Glomerular visceral epithelial cell (primary cell): ENCODE results near the gene SERINC5.
"Not testable (repeated sequence)": the region's sequence is repeated elsewhere in the genome, so short reads cannot be mapped to it uniquely, and the experiment has no call there.

ENCODE experiments used
- DNase-seq: peaks from one replicate; pipeline ENCODE4 v3.0.0-alpha.2; 2016; ENCODE audit errors: extremely low spot score

Gene SERINC5

DNA sequence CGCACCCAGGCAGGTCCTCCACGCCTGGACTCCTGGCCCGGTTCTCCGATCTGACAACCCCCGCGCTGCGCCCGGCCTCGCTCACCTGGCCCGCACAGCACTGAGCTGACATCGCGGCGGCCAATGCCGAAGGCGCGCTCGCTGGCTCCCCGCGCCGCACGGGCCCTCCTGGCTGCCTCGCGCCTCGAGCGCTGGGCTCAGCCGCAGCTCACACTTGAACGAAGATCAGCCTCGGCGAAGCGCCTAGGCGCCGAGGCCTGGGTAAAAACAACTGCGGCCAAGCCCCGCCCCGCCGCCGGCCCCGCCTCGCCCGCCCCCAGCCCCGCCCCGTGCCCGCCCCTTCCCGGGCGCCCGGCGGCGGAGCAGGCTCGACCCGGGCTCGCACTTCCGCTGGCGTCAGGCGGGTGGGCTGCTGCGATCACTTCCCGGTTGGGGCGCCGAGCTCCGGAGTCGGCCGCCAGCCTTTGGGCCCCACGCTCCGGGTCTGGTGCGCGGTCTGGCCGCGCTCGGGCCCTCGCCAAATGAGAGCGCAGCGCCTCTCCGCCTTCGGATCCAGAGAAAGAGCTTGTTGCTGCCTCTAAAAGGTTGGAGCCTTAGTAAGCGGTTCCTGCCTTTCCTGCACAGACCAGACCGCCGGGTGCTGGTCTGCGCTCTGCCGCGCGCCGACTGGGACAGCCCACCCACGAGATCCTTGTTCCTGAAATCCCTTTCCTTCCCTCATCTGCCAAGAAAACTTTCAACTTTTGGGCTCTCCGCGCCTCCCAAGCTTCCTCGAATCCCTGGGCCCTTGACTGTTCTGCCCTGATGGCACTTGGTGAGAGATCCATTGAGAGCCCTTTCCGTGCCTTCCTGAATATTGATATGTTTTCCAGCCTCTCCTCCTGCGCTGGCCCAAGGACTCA is at the start of gene SERINC5:
SERINC5 (minus strand) TSS at position 238 of the 902 bp plus-strand sequence; CDS start at position 112, 126 bp downstream.
- peak; percentile 86 for DNase-seq

DNA sequence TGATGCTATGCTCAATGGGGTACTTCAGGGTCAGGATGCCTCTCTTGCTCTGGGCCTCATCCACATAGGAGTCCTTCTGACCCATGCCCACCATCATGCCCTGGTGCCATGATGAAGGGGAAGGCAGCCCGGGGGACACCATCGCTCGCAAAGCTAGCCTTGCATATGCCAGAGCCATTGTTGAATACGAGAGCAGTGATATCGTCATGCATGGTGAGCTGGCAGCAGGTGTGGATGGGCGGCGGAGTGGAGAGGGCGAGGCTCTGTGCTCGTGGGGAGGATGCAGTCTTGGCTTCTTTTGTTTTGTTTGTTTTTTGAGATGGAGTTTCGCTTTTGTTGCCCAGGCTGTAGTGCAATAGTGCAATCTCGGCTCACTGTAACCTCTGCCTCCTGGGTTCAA is 46.8 kb upstream of the SERINC5 start:
- DNase-seq = no peak

DNA sequence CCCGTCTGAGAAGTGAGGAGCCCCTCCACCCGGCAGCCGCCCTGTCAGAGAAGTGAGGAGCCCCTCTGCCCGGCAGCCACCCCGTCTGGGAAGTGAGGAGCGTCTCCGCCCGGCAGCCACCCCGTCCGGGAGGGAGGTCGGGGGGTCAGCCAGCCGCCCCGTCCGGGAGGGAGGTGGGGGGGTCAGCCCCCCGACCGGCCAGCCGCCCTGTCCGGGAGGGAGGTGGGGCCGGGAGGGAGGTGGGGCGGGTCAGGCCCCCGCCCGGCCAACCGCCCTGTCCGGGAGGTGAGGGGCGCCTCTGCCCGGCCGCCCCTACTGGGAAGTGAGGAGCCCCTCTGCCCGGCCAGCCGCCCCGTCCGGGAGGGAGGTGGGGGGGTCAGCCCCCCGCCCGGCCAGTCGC is 45.5 kb upstream of the SERINC5 start:
- not testable (repeated sequence) for DNase-seq

DNA sequence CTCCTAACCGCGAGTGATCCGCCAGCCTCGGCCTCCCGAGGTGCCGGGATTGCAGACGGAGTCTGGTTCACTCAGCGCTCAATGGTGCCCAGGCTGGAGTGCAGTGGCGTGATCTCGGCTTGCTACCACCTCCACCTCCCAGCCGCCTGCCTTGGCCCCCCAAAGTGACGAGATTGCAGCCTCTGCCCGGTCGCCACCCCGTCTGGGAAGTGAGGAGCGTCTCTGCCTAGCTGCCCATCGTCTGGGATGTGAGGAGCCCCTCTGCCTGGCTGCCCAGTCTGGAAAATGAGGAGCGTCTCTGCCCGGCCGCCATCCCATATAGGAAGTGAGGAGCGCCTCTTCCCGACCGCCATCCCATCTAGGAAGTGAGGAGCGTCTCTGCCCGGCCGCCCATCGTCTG is 44.9 kb upstream of the SERINC5 start:
- not testable (repeated sequence) for DNase-seq

DNA sequence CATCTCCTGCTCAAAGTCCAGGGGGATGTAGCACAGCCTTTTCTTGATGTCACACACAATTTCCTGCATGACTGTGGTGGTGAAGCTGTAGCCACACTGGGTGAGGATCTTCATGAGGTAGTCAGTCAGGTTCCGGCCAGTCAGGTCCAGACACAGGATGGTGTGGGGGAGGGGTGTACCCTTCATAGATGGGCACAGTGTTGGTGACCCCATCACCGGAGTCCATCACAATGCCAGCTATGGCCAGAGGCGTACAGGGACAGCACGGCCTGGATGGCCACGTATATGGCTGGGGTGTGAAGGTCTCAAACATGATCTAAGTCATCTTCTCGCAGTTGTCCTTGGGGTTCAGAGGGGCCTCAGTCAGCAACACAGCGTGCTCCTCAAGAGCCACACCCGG is 44.3 kb upstream of the SERINC5 start:
- DNase-seq = no peak

DNA sequence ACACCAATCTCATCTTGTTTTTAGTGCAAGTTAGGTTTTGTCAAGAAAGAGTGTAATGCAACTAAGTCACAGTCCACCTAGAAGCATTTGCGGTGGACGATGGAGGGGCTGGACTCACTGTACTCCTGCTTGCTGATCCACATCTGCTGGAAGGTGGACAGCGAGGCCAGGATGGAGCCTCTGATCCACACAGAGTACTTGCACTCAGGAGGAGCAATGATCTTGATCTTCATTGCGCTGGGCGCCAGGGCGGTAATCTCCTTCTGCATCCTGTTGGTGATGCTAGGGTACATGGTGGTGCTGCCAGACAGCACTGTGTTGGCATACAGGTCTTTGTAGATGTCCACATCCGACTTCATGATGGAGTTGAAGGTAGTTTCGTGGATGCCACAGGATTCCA is 43.8 kb upstream of the SERINC5 start:
- DNase-seq = no peak

DNA sequence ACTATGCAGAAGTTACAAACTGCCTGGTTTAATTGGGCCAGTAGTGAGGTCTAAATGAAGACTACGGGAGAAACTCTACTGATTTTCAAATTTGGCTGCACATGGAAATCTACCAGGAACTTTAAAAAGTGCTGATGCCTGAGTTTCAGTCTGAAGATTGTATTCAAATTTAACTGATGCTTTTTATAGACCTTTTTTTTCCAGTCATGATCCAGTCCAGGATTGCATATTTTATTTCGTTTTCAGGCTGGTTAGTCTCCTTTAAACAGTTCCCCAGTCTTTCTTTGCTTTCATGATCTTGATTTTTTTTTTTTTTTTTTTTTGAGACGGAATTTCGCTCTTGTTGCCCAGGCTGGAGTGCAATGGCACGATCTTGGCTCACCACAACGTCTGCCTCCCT is 40.3 kb upstream of the SERINC5 start:
- DNase-seq = no peak

DNA sequence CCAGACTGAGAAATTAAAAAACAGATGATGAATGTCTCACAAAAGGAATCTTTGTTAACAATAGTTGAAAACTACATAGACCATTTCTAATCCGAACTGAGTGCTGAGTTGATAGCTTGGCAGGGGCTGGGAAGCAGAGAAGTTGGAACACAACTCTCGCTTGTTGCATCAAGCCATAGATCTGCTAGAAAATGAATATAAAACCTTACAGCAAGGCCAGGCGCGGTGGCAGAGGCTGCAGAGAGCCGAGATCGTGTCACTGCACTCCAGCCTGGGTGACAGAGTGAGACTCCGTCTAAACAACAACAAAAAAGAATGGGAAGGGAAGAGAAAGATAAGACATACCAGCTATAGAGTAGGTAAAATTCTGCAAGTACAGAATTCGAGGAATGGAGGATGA is 35.9 kb upstream of the SERINC5 start:
- no peak for DNase-seq

DNA sequence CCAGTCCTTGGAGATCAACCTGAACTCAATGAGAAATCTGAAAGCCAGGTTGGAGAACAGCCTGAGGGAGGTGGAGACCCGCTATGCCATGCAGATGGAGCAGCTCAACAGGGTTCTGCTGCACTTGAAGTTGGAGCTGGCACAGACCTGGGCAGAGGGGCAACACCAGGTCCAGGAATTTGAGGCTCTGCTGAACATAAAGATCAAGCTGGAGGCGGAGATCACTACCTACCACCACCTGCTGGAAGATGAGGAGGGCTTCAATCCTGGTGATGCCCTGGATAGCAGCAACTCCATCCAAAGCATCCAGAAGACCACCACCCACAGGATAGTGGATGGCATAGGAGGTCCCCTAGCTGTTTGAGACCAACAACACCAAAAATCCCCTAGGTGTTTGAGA is 33.5 kb upstream of the SERINC5 start:
- no peak for DNase-seq

DNA sequence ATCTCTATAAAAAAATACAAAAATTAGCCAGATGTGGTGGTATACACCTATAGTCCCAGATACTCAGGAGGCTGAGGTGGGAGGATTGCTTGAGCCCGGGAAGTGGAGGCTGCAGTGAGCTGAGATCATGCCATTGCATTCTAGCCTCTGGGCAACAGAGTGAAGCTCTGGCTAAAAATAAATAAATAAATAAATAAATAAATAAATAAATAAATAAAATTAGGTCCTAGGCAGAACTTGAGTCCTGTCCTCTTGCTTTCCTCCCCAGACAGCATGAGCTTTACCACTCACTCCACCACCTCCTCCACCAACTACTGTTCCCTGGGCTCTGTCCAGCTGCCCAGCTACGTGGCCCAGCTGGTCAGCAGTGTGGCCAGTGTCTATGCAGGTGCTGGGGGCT is 32.3 kb upstream of the SERINC5 start:
- no peak for DNase-seq

DNA sequence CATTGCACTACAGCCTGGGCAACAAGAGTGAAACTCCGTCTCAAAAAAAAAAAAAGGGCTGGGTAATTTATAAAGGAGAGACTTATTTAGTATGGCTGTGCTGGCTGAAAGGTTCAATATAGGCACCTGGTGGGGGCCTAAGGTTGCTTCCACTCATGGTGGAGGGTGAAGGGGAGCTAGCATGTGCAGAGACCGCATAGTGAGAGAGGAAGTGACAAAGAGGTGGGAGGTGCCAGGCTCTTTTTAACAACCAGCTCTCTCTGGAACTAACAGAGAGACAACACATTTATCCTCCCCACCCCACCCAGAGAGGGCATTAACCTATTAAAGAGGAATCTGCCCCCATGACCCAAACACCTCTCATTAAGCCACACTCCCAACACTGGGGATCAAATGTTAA is 28.9 kb upstream of the SERINC5 start:
- no peak for DNase-seq

DNA sequence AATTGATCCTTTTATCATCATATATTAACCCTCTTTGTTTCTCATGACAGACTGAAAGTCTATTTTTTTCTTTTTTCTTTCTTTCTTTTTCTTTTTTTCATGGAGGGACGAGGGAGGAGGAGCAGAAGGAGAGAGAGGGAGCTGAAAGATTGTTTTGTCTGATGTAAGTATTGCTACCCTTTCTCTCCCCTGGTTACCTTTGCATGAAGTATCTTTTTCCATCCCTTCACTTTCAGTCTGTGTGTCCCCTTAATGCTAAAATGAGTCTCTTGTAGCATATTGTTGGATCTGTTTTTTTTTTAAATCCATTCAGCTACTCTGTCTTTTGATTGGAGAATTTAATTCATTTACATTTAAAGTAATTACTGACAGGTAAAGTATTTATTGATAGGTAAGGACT is 27.5 kb upstream of the SERINC5 start:
- DNase-seq = no peak

DNA sequence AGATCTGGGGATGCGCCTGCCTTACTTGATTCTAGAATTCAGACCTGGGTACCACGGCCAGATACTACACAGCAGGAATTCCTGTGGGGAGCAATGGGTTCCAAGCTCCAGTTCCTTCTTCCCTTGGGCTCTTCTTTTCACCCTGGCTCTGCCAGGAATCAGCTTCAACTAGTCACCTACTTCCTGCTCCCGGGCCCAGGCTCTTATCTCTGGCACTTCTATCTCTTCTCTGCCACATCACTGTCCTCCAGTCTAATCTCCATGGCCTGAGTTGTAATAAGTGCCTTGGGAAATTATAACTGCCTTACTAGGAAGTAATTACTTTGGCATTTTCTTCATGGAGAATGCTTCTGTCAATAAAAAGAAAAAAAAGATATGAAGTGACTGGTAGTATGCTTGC is 26.2 kb upstream of the SERINC5 start:
- no peak for DNase-seq

DNA sequence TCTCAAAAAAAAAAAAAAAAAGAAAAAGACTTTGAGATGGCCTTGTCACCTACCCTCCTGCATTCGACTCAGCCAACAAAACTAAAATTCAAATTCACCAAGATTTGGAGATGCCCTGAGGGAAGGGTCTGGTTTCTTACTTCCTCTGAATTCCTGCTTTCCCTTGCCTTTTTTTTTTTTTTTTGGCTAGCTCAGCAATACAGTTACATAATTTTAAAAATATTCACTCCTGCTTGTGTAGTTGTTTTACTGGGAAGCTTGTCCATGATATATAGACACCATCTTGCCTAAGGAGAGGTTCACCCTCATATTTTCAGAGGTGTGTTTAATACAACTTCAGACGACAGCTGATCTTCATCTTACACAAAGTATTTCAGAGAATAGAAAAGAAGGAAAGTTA is 21.3 kb upstream of the SERINC5 start:
- DNase-seq = no peak

DNA sequence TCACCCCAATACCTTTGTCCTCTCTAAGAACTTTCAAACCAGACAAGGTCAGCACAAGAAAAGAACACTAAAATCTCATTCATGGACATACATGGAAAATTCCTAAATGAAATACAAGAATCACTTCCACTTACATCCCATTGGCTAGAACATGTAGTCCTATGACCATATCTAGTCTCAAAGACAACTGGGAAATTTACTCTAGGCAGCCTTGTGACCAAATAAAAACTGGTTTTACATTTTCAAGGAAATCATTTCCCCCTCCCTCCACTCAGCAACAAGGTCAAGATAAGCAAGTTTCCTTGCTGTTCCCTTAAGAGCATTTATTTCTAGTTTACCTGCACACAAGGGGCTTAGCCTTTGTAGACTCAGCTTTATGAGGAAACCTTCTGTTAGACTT is 20.3 kb upstream of the SERINC5 start:
- no peak for DNase-seq

DNA sequence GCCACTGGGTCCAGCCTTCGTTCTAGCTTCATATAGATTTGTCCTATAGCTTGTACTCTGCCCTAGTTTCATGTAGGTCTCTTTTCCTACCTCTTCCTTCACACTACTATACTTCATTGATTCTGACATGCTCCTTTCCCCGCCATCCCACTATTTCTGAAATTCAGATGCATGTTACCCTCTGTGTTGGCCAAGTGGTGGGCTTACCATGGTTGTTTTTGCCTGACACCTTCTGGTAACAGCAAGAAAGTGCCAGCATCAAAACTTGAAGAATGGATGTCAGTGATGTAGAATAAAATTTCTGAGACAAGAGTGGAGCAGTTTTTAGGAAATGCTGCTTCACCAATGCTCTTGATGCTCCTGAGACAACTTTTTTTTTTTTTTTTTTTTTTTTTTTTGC is 19.5 kb upstream of the SERINC5 start:
- peak; percentile 15 for DNase-seq

DNA sequence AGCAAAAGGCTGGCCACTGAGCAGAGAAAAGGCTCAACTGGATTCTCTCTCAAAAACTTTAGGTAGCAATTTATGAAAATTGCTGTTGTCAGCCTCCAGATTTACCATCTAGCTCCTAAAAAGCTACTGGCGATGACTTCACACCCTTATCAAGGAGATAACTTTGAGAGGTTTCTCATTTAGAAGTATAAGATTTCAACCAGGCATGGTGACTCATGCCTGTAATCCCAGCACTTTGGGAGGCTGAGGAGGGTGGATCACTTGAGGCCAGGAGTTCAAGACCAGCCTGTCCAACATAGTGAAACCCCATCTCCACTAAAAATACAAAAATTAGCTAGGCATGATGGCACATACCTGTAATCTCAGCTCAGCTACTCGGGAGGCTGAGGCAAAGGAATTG is 14.7 kb upstream of the SERINC5 start:
- DNase-seq = not testable (repeated sequence)

DNA sequence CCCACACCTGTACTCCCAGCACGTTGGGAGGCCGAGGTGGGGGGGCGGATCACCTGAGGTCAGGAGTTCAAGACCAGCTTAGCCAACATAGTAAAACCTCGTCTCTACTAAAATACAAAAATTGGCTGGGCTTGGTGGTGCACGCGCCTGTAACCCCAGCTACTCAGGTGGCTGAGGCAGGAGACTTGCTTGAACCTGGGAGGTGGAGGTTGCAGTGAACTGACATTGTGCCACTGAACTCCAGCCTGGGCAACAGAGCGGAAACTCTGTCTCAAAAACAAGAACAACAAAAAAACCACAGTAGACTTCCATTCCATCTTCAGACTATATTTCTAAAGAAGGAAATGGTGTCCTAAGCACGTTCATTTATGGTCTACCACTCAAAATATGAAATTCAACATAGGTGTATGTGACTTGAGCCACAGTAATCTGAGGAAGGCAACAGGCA is 14.2 kb upstream of the SERINC5 start:
- no peak for DNase-seq

DNA sequence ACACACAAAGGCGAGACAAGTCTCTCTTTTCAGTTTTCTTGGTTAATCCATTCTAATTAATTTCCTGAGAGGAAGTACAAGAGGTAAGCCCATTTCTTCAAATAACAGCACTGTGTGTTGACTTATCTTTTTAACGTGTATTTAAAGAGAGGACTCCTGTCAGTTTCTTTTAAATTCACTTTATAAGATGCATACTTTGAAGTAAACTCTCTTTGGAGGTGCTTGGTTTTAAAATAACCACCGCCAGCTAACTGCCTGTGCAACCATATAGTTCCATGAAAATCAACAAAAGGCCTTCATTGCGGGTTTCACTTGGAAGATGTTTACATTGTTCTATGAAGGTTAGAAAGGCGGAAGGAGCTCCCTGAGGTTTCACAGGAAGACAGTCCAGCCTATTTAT is 13.1 kb upstream of the SERINC5 start:
- no peak for DNase-seq

DNA sequence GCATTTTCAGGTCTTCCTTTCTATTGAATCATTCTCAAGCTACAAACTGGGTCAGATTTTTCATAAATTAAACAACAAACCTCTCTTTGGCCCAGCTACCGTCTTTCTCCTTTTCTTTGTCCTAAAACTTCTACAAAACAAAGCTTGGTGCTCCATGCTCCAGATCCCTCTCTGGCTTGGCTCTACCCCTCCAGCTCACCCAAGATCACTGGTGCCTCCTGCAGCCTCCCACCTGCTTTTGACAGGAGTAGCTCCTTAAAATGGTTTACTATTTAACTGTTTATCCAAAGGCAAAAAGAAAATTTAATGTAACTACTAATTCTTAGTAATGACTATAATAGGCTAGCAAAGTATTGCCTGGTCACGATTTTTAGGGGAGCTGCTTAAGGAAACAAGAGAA is 10.7 kb upstream of the SERINC5 start:
- DNase-seq = no peak

DNA sequence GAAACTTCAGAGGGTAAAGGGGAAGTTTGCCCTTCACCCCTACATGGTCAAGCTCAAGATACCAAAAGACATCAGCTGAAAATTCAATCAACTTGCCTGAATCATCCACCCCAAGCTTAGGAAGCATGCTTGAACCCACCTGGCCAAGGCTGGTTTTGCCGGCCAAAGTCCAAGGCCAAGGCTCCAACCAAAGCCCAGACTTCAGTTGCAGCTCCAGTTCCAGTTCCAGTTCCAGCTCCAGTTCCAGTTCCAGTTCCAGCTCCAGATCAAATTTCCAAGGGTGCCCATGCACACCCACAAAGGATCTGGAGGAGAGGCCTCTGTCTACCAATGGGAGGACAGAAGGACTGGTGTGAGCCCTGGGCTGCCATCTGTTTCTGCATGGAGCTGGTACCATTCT is 4.6 kb upstream of the SERINC5 start:
- DNase-seq = no peak

DNA sequence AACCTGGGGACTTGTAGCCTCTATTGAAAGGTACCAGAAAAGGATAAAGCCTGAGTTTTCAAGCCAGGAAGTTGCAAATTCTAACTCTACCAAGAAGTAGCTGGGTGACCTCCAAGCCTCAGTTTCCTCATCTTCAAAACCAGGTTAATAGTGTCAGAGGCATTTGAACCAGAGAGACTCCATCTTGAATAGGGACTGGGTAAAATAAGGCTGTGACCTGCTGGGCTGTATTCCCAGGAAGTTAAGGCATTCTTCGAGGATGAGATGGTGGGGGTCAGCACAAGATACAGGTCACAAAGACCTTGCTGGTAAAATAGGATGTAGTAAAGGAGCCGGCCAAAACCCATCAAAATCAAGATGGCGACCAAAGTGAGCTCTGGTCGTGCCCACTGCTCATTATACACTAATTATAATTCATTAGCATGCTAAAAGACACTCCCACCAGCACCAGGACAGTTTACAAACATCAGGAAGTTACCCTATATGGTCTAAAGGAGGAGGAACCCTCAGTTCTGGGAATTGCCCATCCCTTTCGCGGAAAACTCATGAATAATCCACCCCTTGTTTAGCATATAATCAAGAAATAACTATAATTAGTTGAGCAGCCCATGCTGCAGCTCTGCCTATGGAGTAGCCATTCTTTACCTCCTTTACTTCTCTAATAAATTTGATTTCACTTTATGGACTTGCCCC is 3.8 kb upstream of the SERINC5 start:
- DNase-seq = no peak

DNA sequence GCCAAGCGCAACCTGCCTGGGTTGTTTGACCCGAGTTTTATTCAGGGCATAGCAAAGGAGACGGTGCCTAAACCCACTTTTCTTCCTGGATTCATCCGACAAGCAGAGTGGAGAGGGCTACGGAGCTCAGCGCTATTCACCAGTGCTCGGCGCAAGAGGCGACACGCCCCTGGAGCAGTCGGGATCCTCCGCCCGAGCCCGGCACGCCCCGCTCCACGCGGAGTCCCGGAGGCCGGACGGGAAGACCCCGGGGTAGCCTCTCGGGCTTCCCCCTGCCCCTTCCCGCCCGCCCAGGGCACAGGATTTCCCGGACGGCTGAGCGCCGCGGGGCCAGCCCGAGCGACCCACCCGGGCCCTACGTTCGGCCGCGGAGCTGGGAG is 427 bp downstream of the SERINC5 start:
- peak; percentile 65 for DNase-seq
